Activated T-cell treated with anti-CD3 and anti-CD28 coated beads, Interleukin-2, amount 50 U/mL, for 1 hour (primary cell): ENCODE measurements around the gene NLGN3.

Experiments used
- DNase-seq: peaks from one replicate; pipeline ENCODE4 v3.0.0-alpha.2; 2020

The NLGN3 gene

GRCh38 chrX:71118985-71119535 lies 25.6 kb upstream of the NLGN3 start:
- DNase-seq, result no peak

GRCh38 chrX:71128166-71128833 lies 16.3 kb upstream of the NLGN3 start:
- DNase-seq, result no peak

- peak; percentile 84 for DNase-seq
Measured at GRCh38 chrX:71128915-71129765, 15.5 kb upstream of the NLGN3 start.

GRCh38 chrX:71131510-71131909 lies 13.1 kb upstream of the NLGN3 start:
- DNase-seq, result no peak

GRCh38 chrX:71140440-71140839 lies 4.2 kb upstream of the NLGN3 start:
- no peak for DNase-seq

- no peak for DNase-seq
Measured at GRCh38 chrX:71143508-71143907, 1.1 kb upstream of the NLGN3 start.

- no peak for DNase-seq
Measured at GRCh38 chrX:71147496-71148277, 3.0 kb downstream of the NLGN3 start.

- DNase-seq, result no peak
Measured at GRCh38 chrX:71148278-71148663, 3.6 kb downstream of the NLGN3 start.

- no peak for DNase-seq
Measured at GRCh38 chrX:71151366-71151765, 6.7 kb downstream of the NLGN3 start.

- no peak for DNase-seq
Measured at GRCh38 chrX:71154196-71154595, 9.6 kb downstream of the NLGN3 start.

- no peak for DNase-seq
Measured at GRCh38 chrX:71154641-71155040, 10.0 kb downstream of the NLGN3 start.

GRCh38 chrX:71158603-71159002 lies 14.0 kb downstream of the NLGN3 start:
- DNase-seq, result no peak

GRCh38 chrX:71159335-71159734 lies 14.7 kb downstream of the NLGN3 start:
- DNase-seq, result no peak

- DNase-seq, result no peak
Measured at GRCh38 chrX:71160475-71160874, 15.8 kb downstream of the NLGN3 start.

GRCh38 chrX:71162981-71163380 lies 18.3 kb downstream of the NLGN3 start:
- DNase-seq, result no peak

- DNase-seq, result no peak
Measured at GRCh38 chrX:71164071-71164470, 19.4 kb downstream of the NLGN3 start.

- no peak for DNase-seq
Measured at GRCh38 chrX:71166461-71166860, 21.8 kb downstream of the NLGN3 start.

GRCh38 chrX:71167031-71167781 lies 22.6 kb downstream of the NLGN3 start:
- no peak for DNase-seq

GRCh38 chrX:71168134-71168533 lies 23.5 kb downstream of the NLGN3 start:
- no peak for DNase-seq

GRCh38 chrX:71169586-71169985 lies 24.9 kb downstream of the NLGN3 start:
- no peak for DNase-seq

- DNase-seq, result no peak
Measured at GRCh38 chrX:71170660-71171059, 26.0 kb downstream of the NLGN3 start.

GRCh38 chrX:71171110-71171801 lies 26.6 kb downstream of the NLGN3 start:
- no peak for DNase-seq
